Epithelial cell of esophagus (primary cell): ENCODE results near the gene IGSF23.

Experiments used
- DNase-seq: peaks from one replicate; pipeline ENCODE4 v3.0.0; 2010; ENCODE audit warnings: low read depth
- H3K4me3 ChIP-seq: 2 replicates; pipeline ENCODE4 v1.5.1; 2011; ENCODE audit warnings: mild to moderate bottlenecking, low read length, control low read depth
- TF ChIP-seq, protein P1 (sequence below): IDR thresholded peaks from 2 replicates; pipeline ENCODE4 v1.5.1; 2011; ENCODE audit warnings: low read depth, mild to moderate bottlenecking, low read length, control low read depth, inconsistent platforms; ENCODE audit not compliant: insufficient read depth; ENCODE audit errors: missing control alignments

IGSF23 gene

DNA sequence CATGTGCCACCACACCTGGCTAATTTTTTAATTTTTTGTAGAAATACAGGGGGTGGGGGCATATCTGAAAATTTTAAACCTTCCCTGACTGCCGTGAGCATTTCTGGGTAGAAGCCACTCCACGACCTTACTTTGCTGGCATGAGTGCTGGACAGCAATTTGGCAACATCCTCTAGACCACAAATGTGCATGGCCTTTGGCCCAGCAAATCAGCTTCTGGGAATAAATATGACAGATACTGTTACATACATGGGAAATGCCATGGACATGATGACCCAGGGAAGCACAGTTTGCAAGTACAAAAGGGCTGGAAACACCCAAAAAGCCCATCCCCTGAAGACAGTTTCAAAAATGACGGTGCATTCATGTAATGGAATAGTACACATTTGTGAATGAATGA lies 27.2 kb downstream of the IGSF23 start:
- DNase-seq, result peak; percentile 36
- TF ChIP-seq, protein P1, sequence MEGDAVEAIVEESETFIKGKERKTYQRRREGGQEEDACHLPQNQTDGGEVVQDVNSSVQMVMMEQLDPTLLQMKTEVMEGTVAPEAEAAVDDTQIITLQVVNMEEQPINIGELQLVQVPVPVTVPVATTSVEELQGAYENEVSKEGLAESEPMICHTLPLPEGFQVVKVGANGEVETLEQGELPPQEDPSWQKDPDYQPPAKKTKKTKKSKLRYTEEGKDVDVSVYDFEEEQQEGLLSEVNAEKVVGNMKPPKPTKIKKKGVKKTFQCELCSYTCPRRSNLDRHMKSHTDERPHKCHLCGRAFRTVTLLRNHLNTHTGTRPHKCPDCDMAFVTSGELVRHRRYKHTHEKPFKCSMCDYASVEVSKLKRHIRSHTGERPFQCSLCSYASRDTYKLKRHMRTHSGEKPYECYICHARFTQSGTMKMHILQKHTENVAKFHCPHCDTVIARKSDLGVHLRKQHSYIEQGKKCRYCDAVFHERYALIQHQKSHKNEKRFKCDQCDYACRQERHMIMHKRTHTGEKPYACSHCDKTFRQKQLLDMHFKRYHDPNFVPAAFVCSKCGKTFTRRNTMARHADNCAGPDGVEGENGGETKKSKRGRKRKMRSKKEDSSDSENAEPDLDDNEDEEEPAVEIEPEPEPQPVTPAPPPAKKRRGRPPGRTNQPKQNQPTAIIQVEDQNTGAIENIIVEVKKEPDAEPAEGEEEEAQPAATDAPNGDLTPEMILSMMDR, result no peak
- H3K4me3 ChIP-seq, result no peak overlapping the region

DNA sequence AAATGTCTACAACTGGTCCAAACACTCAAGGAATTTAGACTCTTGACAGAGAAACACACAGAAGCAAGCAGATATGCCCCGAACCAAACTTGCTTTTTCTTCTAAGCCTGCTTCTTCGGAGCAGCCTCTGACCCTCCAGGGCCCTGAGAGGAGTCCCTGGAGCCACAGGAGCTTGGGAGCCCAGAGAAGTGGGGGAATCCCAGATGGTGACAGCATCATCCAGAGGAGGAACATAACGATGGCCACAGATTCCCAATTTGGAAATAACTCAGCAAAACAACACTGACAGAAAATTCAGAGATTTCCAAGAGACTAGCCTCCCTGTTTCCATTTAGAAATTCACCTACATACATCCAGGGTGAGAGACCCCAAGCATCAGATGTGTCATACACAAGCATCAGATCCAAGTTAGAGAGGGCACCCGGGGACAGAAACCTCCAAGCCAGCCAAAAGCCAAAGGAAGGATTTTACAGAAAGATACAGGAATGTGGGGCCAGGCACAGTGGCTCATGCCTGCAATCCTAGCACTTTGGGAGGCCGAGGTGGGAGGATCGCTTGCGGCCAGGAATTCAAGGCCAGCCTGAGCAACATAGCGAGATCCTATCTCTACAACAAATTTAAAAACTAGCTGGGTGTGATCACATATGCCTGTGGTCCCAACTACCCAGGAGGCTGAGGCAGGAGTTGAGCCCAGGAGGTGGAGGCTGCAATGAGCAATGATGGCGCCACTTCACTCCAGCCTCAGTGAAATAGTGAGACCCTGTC lies 28.3 kb downstream of the IGSF23 start:
- no peak for DNase-seq
- H3K4me3 ChIP-seq, result no peak overlapping the region
- TF ChIP-seq, protein P1, result no peak

DNA sequence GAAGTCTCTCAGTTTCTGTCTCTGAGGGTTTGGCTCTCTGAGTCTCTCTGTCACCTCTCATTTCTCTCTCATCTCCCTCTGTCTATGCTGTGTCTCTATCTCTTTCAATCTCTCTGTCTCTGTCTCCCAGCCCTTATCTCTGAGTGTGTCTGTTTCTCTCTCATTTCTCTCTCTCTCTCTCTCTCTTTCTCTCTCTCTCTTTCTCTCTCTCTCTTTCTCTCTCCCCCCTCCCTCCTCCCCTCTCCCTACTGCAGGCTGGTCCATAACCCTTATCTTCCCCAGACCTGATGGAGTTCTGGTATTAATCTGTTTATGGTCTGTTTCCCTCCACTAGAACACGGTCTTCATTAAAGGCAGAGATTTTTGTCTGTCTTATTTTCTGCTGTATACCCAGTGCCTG lies 29.0 kb downstream of the IGSF23 start:
- no peak for DNase-seq
- H3K4me3 ChIP-seq, result no peak overlapping the region
- TF ChIP-seq, protein P1, result no peak

DNA sequence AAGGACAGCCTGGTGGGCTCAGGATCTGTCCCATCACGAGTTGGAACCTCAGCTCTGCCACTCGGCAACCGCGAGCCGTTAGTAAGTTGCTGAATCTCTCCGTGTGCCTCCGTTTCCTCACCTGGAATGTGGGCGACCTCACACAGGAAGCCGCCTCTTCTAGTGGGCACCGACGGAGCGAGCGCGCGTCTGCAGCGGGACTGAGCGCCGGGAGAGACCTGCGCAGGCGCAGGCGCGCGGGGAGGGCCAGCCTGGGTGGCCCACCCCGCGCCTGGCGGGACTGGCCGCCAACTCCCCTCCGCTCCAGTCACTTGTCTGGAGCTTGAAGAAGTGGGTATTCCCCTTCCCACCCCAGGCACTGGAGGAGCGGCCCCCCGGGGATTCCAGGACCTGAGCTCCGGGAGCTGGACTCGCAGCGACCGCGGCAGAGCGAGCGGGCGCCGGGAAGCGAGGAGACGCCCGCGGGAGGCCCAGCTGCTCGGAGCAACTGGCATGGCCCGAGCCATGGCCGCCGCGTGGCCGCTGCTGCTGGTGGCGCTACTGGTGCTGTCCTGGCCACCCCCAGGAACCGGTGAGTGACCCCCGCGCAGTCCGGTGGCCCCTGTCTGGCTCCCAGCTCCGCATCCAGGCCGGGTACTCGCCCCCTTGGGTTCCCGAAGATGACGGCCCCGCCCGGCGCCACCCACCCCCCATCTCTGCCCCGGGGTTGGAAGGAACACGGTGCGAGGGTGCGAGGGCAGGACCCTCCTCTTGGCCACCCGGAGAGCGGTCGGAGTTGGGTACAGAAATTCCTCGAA lies 30.4 kb downstream of the IGSF23 start, which contains the start of gene PVR:
Gene PVR (plus strand): TSS at position 306 of the 797 bp plus-strand sequence. CDS start 187 bp downstream, at position 493.
- peak; percentile 77 for DNase-seq
- TF ChIP-seq, protein P1, result no peak

DNA sequence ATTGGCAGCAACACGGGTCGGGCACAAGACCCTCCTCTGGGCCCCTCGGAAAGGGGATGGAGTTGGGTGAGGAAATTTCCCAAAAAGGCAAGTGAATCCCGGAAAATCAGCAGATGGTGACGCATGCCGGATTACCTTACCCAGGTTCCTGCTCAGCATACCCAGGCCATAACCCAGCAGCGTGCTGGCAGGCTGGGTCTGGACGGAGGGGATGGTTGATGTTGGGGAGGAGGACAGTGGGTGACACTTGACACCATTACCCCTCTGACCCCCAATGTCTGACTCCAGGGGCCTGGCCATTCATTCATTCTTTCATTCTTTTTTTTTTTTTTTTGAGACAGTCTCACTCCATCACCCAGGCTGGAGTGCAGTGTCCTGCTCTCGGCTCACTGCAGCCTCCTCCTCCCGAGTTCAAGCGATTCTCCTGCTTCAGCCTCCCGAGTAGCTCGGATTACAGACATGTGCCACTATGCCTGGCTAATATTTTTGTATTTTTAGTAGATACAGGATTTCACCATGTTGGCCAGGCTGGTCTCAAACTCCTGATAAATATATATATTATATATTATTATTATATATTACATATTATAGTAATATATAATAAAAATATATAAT lies 31.1 kb downstream of the IGSF23 start:
- TF ChIP-seq, protein P1, result no peak
- peak overlapping the region; percentile 91 for H3K4me3 ChIP-seq
- peak; percentile 69 for DNase-seq

More for the DNA sequence above, 30.4 kb downstream of the IGSF23 start, which contains the start of gene PVR:
- peak within 1 kb of the TSS; percentile 91 for H3K4me3 ChIP-seq

DNA sequence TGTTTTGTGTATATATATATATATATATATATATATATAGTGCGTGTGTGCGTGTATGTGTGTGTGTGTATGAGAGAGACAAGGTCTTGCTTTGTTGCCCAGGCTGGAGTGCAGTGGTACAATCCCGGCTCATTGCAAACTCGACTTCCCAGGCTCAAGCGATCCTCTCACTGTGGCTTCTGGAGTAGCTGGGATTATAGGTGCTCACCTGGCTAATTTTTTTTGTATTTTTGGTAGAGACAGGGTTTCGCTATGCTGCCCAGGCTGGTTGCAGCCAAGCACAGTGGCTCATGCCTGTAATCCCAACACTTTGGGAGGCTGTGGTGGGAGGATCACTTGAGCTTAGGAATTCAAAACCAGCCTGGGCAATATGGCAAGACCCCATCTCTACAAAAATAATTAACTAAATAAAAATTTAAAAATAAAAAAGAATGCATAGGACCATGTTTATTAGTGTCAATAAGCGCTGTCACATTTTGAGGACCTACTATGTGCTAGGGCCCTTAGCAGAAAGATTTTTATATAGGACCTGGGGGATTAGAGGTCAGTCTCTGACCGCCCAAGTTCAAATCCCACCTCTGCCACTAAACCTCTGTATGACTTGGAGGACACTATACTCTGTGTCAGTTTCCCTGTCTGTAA lies 32.2 kb downstream of the IGSF23 start:
- TF ChIP-seq, protein P1, result no peak
- no peak overlapping the region for H3K4me3 ChIP-seq

More for the DNA sequence above, 32.2 kb downstream of the IGSF23 start:
- no peak for DNase-seq
